HEK293 (cell line): Measurements from ENCODE around the gene LTBP1.

Source experiments
- SP2 ChIP-seq: fragments of 450-650 bp; formaldehyde crosslinking; IDR thresholded peaks from 2 replicates; pipeline ENCODE4 v1.5.1; 2016; ENCODE audit warnings: missing biosample characterization, missing genetic modification characterization
- ZIC2 ChIP-seq: fragments of 450-650 bp; formaldehyde crosslinking; IDR thresholded peaks from 2 replicates; pipeline ENCODE4 v1.5.1; 2016; ENCODE audit warnings: missing biosample characterization, missing genetic modification characterization
- ZNF223 ChIP-seq: fragments of 450-650 bp; formaldehyde crosslinking; IDR thresholded peaks from 2 replicates; pipeline ENCODE4 v1.5.1; 2016; ENCODE audit warnings: missing biosample characterization, missing genetic modification characterization
- TF ChIP-seq, protein P1 (sequence below): fragments of 450-650 bp; formaldehyde crosslinking; IDR thresholded peaks from 2 replicates; pipeline ENCODE4 v1.5.1; 2016; ENCODE audit warnings: missing biosample characterization, missing genetic modification characterization

DNA sequence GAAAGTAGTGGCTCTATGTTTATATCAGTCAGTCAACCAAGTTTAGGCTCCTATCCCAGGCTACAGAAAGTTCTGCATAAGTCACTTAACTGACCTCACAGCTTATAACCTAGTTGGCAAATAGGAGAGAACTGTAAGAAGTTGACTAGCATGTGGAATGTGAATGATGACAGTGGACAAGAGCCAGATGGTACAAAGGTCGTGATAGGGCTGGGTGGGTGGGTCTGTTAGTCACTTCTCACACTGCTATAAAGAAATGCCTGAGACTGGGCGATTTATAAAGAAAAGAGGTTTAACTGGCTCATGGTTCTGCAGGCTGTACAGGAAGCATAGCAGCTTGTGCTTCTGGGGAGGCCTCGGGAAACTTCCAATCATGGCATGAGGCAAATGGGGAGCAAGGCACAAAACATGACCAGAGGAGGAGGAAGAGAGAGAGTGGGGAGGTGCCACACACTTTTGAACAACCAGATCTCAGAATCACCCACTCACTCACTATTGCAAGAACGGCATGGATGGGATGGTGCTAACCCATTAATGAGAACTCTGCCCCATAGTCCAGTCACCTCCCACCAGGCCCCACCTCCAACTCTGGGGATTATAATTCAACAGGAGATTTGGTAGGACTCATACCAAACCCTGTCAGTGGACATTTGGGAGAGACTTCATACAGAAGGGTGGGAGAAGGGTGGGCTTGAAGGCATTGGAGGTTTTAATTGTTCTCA, 68.8 kb downstream of the LTBP1 start:
- TF ChIP-seq SP2 (tag by site-specific recombination) (no peak), ZNF223 (no peak), ZIC2 (tag by site-specific recombination) (no peak)
- TF ChIP-seq, protein P1, sequence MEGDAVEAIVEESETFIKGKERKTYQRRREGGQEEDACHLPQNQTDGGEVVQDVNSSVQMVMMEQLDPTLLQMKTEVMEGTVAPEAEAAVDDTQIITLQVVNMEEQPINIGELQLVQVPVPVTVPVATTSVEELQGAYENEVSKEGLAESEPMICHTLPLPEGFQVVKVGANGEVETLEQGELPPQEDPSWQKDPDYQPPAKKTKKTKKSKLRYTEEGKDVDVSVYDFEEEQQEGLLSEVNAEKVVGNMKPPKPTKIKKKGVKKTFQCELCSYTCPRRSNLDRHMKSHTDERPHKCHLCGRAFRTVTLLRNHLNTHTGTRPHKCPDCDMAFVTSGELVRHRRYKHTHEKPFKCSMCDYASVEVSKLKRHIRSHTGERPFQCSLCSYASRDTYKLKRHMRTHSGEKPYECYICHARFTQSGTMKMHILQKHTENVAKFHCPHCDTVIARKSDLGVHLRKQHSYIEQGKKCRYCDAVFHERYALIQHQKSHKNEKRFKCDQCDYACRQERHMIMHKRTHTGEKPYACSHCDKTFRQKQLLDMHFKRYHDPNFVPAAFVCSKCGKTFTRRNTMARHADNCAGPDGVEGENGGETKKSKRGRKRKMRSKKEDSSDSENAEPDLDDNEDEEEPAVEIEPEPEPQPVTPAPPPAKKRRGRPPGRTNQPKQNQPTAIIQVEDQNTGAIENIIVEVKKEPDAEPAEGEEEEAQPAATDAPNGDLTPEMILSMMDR (tag by site-specific recombination): no peak
